Neural cell (in vitro differentiated cells): Measurements from ENCODE around the gene NACA2. TPM values are rescaled to one million over a fixed set of nuclear protein-coding genes. Genes with fewer than 3 reads are reported as not detected.
A peak's percentile ranks its signal among the peaks of the same experiment; 100 is the strongest.
"Not testable (repeated sequence)": the region's sequence is repeated elsewhere in the genome, so short reads cannot be mapped to it uniquely, and the experiment has no call there.

Experiments
- H2AFZ ChIP-seq: fragments of 200-600, 300-800 bp; sonication (generic), shearing (Covaris generic); 2 replicates; pipeline ENCODE4 v1.6.0; 2014; ENCODE audit warnings: low read depth, mild to moderate bottlenecking, antibody characterized with exemption, low read length, moderate library complexity
- H3F3A ChIP-seq: fragments of 200-600 bp; shearing (Covaris generic); 2 replicates; pipeline ENCODE4 v1.6.1; 2016; ENCODE audit warnings: mild to moderate bottlenecking, moderate library complexity, mixed read lengths, antibody characterized with exemption, low read length; ENCODE audit not compliant: insufficient read depth, poor library complexity, severe bottlenecking
- H3K27ac ChIP-seq: fragments of 200-600, 300-800 bp; sonication (generic), shearing (Covaris generic); 2 replicates; pipeline ENCODE4 v1.5.1; 2014; ENCODE audit warnings: mild to moderate bottlenecking, low read length, moderate library complexity
- H3K27me3 ChIP-seq: fragments of 300-800, 200-600 bp; sonication (generic), shearing (Covaris generic); 2 replicates; pipeline ENCODE4 v1.6.0; 2014; ENCODE audit warnings: mild to moderate bottlenecking, low read depth, low read length, moderate library complexity; ENCODE audit not compliant: insufficient read depth
- H3K36me3 ChIP-seq: fragments of 300-800, 200-600 bp; sonication (generic), shearing (Covaris generic); 2 replicates; pipeline ENCODE4 v1.5.1; 2014; ENCODE audit warnings: mild to moderate bottlenecking, antibody characterized with exemption, low read length, moderate library complexity; ENCODE audit not compliant: insufficient read depth
- H3K4me2 ChIP-seq: fragments of 300-800, 200-600 bp; sonication (generic), shearing (Covaris generic); 2 replicates; pipeline ENCODE4 v1.6.0; 2014; ENCODE audit warnings: mild to moderate bottlenecking, low read length
- H3K4me3 ChIP-seq: fragments of 300-800, 200-600 bp; sonication (generic), shearing (Covaris generic); 2 replicates; pipeline ENCODE4 v1.5.1; 2014; ENCODE audit warnings: mild to moderate bottlenecking, low read length, moderate library complexity
- H3K79me2 ChIP-seq: fragments of 200-600 bp; shearing (Covaris generic); replicated peaks from 2 replicates; pipeline ENCODE4 v1.6.0; 2014; ENCODE audit warnings: mild to moderate bottlenecking, low read length, moderate library complexity; ENCODE audit not compliant: insufficient read depth
- H3K9ac ChIP-seq: fragments of 300-800, 200-600 bp; sonication (generic), shearing (Covaris generic); 2 replicates; pipeline ENCODE4 v1.6.1; 2016; ENCODE audit warnings: mild to moderate bottlenecking, low read length, mixed read lengths
- H3K9me2 ChIP-seq: fragments of 200-600 bp; shearing (Covaris generic); 2 replicates; pipeline ENCODE4 v1.6.1; 2016; ENCODE audit warnings: mild to moderate bottlenecking, low read length, mixed read lengths; ENCODE audit not compliant: insufficient read depth
- H3K9me3 ChIP-seq: fragments of 200-600, 300-800 bp; sonication (generic), shearing (Covaris generic); 2 replicates; pipeline ENCODE4 v1.6.1; 2016; ENCODE audit warnings: mild to moderate bottlenecking, mixed run types, low read length, moderate library complexity, mixed read lengths
- H4K20me1 ChIP-seq: fragments of 200-600 bp; shearing (Covaris generic); 2 replicates; pipeline ENCODE4 v1.6.1; 2016; ENCODE audit warnings: mild to moderate bottlenecking, mixed run types; ENCODE audit not compliant: insufficient read depth
- EP300 ChIP-seq: fragments of 450-650 bp; conservative IDR thresholded peaks from 2 replicates; pipeline ENCODE4 v1.6.1; 2014; ENCODE audit warnings: antibody characterized with exemption, mild to moderate bottlenecking, moderate library complexity; ENCODE audit not compliant: poor library complexity, severe bottlenecking
- EZH2 ChIP-seq: fragments of 200-600, 300-800 bp; shearing (Covaris generic), sonication (generic); IDR thresholded peaks from 2 replicates; pipeline ENCODE4 v1.6.1; 2014; ENCODE audit warnings: antibody characterized with exemption, low read length, borderline replicate concordance, mild to moderate bottlenecking; ENCODE audit not compliant: insufficient read depth, poor library complexity, severe bottlenecking
- MXI1 ChIP-seq: fragments of 450-650 bp; conservative IDR thresholded peaks from 2 replicates; pipeline ENCODE4 v1.6.1; 2014; ENCODE audit warnings: antibody characterized with exemption, mild to moderate bottlenecking; ENCODE audit not compliant: poor library complexity, severe bottlenecking
- POLR2AphosphoS5 ChIP-seq: IDR thresholded peaks from 2 replicates; pipeline ENCODE4 v1.6.1; 2012
- RAD21 ChIP-seq: fragments of 450-650 bp; conservative IDR thresholded peaks from 2 replicates; pipeline ENCODE4 v1.6.1; 2014; ENCODE audit warnings: antibody characterized with exemption, mild to moderate bottlenecking, moderate library complexity
- SMC3 ChIP-seq: fragments of 450-650 bp; conservative IDR thresholded peaks from 2 replicates; pipeline ENCODE4 v1.6.1; 2014; ENCODE audit warnings: antibody characterized with exemption, mild to moderate bottlenecking, moderate library complexity; ENCODE audit not compliant: poor library complexity
- TAF1 ChIP-seq: IDR thresholded peaks from 2 replicates; pipeline ENCODE4 v1.6.1; 2012; ENCODE audit warnings: low read depth
- polyA plus RNA-seq: library from polyadenylated mRNA; depleted of rRNA; stranded (reverse); fragments of >200 nt; gene quantifications from 2 replicates; pipeline ENCODE4 v1.2.3, GENCODE V29; 2014
- TF ChIP-seq, protein P1 (sequence below): IDR thresholded peaks from 2 replicates; pipeline ENCODE4 v1.6.1; 2012; ENCODE audit warnings: borderline replicate concordance
- TF ChIP-seq, protein P2 (sequence below): fragments of 450-650 bp; IDR thresholded peaks from 2 replicates; pipeline ENCODE4 v1.5.1; 2014; ENCODE audit warnings: antibody characterized with exemption, mild to moderate bottlenecking, moderate library complexity; ENCODE audit not compliant: poor library complexity, severe bottlenecking

NACA2 gene
- polyA plus RNA-seq, 1 donor from 2014 or later: not detected

GRCh38 chr17:61574542-61575351, 16.3 kb downstream of the NACA2 start:
- no peaks in the 10 kb centered on the region for H3K79me2 ChIP-seq
- TF ChIP-seq SMC3 (peak; percentile 52), RAD21 (peak; percentile 56), EZH2 (no peak), EP300 (no peak), MXI1 (no peak), POLR2AphosphoS5 (no peak), TAF1 (no peak)
- TF ChIP-seq, protein P1, sequence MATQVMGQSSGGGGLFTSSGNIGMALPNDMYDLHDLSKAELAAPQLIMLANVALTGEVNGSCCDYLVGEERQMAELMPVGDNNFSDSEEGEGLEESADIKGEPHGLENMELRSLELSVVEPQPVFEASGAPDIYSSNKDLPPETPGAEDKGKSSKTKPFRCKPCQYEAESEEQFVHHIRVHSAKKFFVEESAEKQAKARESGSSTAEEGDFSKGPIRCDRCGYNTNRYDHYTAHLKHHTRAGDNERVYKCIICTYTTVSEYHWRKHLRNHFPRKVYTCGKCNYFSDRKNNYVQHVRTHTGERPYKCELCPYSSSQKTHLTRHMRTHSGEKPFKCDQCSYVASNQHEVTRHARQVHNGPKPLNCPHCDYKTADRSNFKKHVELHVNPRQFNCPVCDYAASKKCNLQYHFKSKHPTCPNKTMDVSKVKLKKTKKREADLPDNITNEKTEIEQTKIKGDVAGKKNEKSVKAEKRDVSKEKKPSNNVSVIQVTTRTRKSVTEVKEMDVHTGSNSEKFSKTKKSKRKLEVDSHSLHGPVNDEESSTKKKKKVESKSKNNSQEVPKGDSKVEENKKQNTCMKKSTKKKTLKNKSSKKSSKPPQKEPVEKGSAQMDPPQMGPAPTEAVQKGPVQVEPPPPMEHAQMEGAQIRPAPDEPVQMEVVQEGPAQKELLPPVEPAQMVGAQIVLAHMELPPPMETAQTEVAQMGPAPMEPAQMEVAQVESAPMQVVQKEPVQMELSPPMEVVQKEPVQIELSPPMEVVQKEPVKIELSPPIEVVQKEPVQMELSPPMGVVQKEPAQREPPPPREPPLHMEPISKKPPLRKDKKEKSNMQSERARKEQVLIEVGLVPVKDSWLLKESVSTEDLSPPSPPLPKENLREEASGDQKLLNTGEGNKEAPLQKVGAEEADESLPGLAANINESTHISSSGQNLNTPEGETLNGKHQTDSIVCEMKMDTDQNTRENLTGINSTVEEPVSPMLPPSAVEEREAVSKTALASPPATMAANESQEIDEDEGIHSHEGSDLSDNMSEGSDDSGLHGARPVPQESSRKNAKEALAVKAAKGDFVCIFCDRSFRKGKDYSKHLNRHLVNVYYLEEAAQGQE: no peak
- TF ChIP-seq, protein P2, sequence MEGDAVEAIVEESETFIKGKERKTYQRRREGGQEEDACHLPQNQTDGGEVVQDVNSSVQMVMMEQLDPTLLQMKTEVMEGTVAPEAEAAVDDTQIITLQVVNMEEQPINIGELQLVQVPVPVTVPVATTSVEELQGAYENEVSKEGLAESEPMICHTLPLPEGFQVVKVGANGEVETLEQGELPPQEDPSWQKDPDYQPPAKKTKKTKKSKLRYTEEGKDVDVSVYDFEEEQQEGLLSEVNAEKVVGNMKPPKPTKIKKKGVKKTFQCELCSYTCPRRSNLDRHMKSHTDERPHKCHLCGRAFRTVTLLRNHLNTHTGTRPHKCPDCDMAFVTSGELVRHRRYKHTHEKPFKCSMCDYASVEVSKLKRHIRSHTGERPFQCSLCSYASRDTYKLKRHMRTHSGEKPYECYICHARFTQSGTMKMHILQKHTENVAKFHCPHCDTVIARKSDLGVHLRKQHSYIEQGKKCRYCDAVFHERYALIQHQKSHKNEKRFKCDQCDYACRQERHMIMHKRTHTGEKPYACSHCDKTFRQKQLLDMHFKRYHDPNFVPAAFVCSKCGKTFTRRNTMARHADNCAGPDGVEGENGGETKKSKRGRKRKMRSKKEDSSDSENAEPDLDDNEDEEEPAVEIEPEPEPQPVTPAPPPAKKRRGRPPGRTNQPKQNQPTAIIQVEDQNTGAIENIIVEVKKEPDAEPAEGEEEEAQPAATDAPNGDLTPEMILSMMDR: peak; percentile 51
- no peak overlapping the region for H3K4me3 ChIP-seq
- no peak overlapping the region for H3K27ac ChIP-seq
- H3K9me3 ChIP-seq: peaks cover 3% of the 10 kb centered on the region
- no peak overlapping the region for H3K4me2 ChIP-seq
- no peaks in the 10 kb centered on the region for H3K36me3 ChIP-seq
- H4K20me1 ChIP-seq: no peaks in the 10 kb centered on the region
- no peaks in the 10 kb centered on the region for H3K27me3 ChIP-seq
- no peak overlapping the region for H2AFZ ChIP-seq
- no peaks in the 10 kb centered on the region for H3F3A ChIP-seq
- H3K9me2 ChIP-seq: no peaks in the 10 kb centered on the region
- no peak overlapping the region for H3K9ac ChIP-seq

DNA sequence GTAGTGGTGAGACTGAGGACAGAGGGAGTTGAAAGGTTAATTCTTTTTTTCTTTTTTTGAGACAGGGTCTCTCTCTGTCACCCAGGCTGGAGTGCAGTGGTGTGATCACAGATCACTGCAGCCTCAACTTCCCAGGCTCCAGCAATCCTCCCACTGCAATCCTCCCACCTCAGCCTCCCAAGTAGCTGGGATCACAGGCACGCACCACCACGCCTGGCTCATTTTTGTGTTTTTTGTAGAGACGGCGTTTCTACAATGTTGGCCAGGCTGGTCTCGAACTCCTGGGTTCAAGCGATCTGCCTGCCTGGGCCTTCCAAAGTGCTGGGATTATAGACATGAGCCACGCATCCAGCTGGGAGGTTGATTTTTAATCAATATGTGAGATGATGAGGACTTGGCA, 18.5 kb downstream of the NACA2 start:
- H3K79me2 ChIP-seq, H3K27me3 ChIP-seq, H3F3A ChIP-seq, H3K27ac ChIP-seq, H3K4me2 ChIP-seq, H3K9ac ChIP-seq, H3K9me3 ChIP-seq, H3K9me2 ChIP-seq, H4K20me1 ChIP-seq, H3K4me3 ChIP-seq, H3K36me3 ChIP-seq, H2AFZ ChIP-seq: not testable (repeated sequence)
